Natural killer cell treated with Interleukin-12 subunit alpha and Interleukin-12 subunit beta and Interleukin-15 and Interleukin-18, amount 100 ng/mL, for 72 hours (primary cell): ENCODE data around the gene HUWE1. TPM values are rescaled to one million over a fixed set of nuclear protein-coding genes. Genes with fewer than 3 reads are reported as not detected.

ENCODE experiments used
- ATAC-seq, 2 donors: fragments of 150-1000 bp; cut with Tn5 transposase in 1 of 2; sonication (Bioruptor Pico), chemical (Tn5 transposase) in 1 of 2; 2 replicates each; pipeline ENCODE4 v1.10.0; 2021
- DNase-seq: peaks from one replicate; pipeline ENCODE4 v3.0.0; 2022; ENCODE audit warnings: low spot score
- H3K27ac Mint-ChIP-seq, 2 donors: 1 replicate in 1 of 2; 2 replicates in 1 of 2; pipeline ENCODE4 v1.8.0; 2022; ENCODE audit warnings: mixed read lengths in 2 of 2, mild to moderate bottlenecking in 1 of 2, moderate library complexity in 1 of 2
- H3K27me3 Mint-ChIP-seq, 2 donors: 1 replicate in 1 of 2; 2 replicates in 1 of 2; pipeline ENCODE4 v1.8.0; 2022; ENCODE audit warnings: mixed read lengths in 2 of 2
- H3K36me3 Mint-ChIP-seq: one replicate; pipeline ENCODE4 v1.8.0; 2022; ENCODE audit warnings: mixed read lengths
- H3K4me1 Mint-ChIP-seq, 2 donors: 1 replicate in 1 of 2; 2 replicates in 1 of 2; pipeline ENCODE4 v1.8.0; 2022; ENCODE audit warnings: low read depth in 2 of 2, mixed read lengths in 2 of 2, mild to moderate bottlenecking in 1 of 2
- H3K4me3 Mint-ChIP-seq: one replicate; pipeline ENCODE4 v1.8.0; 2022; ENCODE audit warnings: mixed read lengths
- H3K9me3 Mint-ChIP-seq: 2 replicates; pipeline ENCODE4 v1.8.0; 2022; ENCODE audit warnings: mixed read lengths
- total RNA-seq, 2 donors: library from RNA; stranded (reverse); gene quantifications; one replicate each; pipeline ENCODE4 v1.2.3, GENCODE V29; 2022

Gene HUWE1
- total RNA-seq, 2 donors from 2014 or later: 574 to 813 TPM

GRCh38 chrX:53483838-53484405 lies 202.6 kb downstream of the HUWE1 start:
- H3K27ac Mint-ChIP-seq: no peak overlapping the region
- peaks cover 0 to 11% of the 10 kb centered on the region in 2 donors for H3K27me3 Mint-ChIP-seq
- DNase-seq: no peak
- H3K4me1 Mint-ChIP-seq: peaks cover 0 to 8% of the 10 kb centered on the region in 2 donors
- no peaks in the 10 kb centered on the region for H3K9me3 Mint-ChIP-seq
- no peak overlapping the region for H3K4me3 Mint-ChIP-seq
- no peak for ATAC-seq
- no peaks in the 10 kb centered on the region for H3K36me3 Mint-ChIP-seq

GRCh38 chrX:53483416-53483815 lies 203.1 kb downstream of the HUWE1 start:
- Mint-ChIP-seq H3K9me3 (no peaks in the 10 kb centered on the region), H3K36me3 (no peaks in the 10 kb centered on the region), H3K27me3 (peaks cover 0 to 11% of the 10 kb centered on the region in 2 donors), H3K4me3 (no peak overlapping the region), H3K4me1 (peaks cover 0 to 8% of the 10 kb centered on the region in 2 donors), H3K27ac (no peak overlapping the region)
- ATAC-seq: no peak
- no peak for DNase-seq
